HG02943 (cell line): ENCODE measurements around the gene RFX3.

Experiments used
- ATAC-seq: cut with Tn5 transposase; IDR thresholded peaks from one replicate; pipeline ENCODE4 v1.9.1; 2021; ENCODE audit warnings: mild to moderate bottlenecking, low read depth, moderate library complexity; ENCODE audit not compliant: unreplicated experiment

The RFX3 gene

DNA sequence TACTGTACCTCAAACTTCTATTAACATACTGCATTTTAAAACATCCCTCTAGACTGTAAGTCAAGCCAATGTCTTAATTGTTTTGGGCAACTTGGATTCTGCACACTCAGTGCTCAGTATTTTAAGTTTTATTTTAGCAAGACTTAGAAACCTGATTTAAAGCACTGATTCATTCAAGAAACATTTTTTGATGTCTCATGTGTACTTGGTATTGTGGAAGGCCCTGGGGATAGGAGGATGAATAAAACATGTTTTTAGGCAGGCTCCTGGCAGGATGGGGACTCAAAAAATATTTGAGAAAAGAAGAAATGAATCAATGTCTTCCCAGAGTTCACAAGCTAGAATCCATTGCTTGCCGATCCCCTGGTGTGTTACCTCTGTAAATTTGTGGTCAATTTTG is 347.9 kb downstream of the RFX3 start:
- ATAC-seq = no peak

DNA sequence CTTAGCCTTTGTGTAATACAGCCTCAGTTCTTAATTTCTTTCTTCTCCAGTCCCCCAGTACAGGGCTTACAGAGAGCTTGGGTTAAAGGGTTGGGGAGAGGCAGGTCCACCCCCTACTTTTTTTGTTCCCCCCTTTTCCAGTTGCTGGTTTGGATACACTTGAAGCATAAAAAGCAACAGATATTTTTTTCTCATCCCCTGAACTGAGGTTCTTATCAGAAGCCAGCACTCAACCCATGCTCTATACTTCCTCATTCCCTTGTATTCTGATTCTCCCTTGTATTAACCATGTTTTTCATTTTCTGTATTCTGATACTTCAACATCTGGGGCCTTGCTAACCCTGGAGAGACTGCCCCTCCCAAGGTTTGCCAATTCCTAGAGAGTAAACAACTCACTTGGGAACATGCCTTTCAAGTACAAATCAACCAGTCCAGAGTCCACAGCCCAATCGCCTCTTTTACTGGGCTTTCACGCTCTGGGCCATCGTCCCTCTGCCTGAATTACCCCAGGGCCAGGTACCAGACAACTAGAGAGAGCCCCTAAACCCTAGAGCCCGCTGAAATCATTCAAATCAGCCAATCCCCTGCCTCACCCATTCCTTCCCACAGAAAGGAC is 348.5 kb downstream of the RFX3 start:
- ATAC-seq = no peak

DNA sequence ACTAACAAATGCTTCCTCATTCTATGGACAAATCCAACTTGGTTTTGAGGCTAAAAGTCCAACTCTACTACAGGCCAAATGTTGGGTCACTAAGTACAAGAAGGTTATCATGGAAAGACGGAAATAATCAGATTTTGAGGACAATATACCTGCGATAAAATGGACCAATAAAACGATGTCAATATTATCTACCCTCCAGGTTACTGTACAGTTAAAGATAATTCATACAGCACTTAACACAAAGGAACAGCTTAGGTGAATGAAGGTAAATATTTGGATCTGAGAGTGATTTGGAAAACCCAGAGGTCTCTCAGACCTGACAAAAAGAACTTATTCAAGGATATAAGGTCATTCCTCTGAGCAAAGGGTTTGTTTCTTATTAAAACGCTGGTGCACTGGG is 352.4 kb downstream of the RFX3 start:
- ATAC-seq = no peak

DNA sequence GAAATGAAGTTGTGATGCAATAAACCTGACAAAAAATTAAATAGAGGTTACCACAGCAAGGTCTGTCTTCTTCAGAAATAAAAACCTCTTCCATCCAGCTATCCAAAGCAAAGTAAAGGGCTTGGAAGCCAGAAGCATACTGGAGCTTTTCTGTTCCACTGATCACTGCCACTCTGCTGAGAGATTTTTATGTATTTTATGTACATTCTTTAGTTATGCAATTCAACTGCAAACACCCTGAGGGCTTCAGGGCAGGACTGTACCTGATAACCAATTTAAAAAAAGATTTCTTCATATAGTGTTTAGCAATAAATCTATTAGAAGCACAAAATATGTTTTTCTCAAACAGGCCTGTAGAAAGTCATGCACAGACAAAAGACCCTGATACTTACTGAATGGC is 355.0 kb downstream of the RFX3 start:
- no peak for ATAC-seq
